Midbrain (tissue), 1 donor: ENCODE data around the gene MYMX.
"Not testable (repeated sequence)": the region's sequence is repeated elsewhere in the genome, so short reads cannot be mapped to it uniquely, and the experiment has no call there.

ENCODE experiments used
- DNase-seq: peaks from one replicate; lab custom pipeline; 2025; lab: John Stamatoyannopoulos, UW

The MYMX gene

GRCh38 chr6:44219815-44220784, 3.4 kb downstream of the MYMX start:
- no peak for DNase-seq

GRCh38 chr6:44220913-44221290, 4.2 kb downstream of the MYMX start:
- no peak for DNase-seq

- DNase-seq, result peak; percentile 77
Measured at GRCh38 chr6:44221291-44221960, 4.7 kb downstream of the MYMX start.

- peak; percentile 77 for DNase-seq
Measured at GRCh38 chr6:44221961-44222335, 5.2 kb downstream of the MYMX start.

GRCh38 chr6:44222486-44223318, 6.0 kb downstream of the MYMX start:
- DNase-seq, result no peak

- DNase-seq, result peak; percentile 60
Measured at GRCh38 chr6:44223319-44224028, 6.7 kb downstream of the MYMX start, which contains the start of gene SLC29A1. Gene SLC29A1 (plus strand): TSS chr6:44223595. CDS start chr6:44227314, 3,719 bp downstream.

GRCh38 chr6:44224029-44224964, 7.6 kb downstream of the MYMX start:
- DNase-seq, result no peak

- DNase-seq, result no peak
Measured at GRCh38 chr6:44224965-44225305, 8.2 kb downstream of the MYMX start.

- DNase-seq, result no peak
Measured at GRCh38 chr6:44225579-44226325, 9.0 kb downstream of the MYMX start.

GRCh38 chr6:44226368-44227147, 9.8 kb downstream of the MYMX start:
- DNase-seq, result no peak

GRCh38 chr6:44227148-44227793, 10.5 kb downstream of the MYMX start:
- no peak for DNase-seq

GRCh38 chr6:44228031-44228430, 11.3 kb downstream of the MYMX start:
- DNase-seq, result no peak

GRCh38 chr6:44228433-44228832, 11.7 kb downstream of the MYMX start:
- no peak for DNase-seq

GRCh38 chr6:44228836-44229235, 12.1 kb downstream of the MYMX start:
- no peak for DNase-seq

GRCh38 chr6:44229376-44230033, 12.8 kb downstream of the MYMX start:
- DNase-seq, result no peak

- DNase-seq, result no peak
Measured at GRCh38 chr6:44230034-44230675, 13.4 kb downstream of the MYMX start.

- DNase-seq, result not testable (repeated sequence)
Measured at GRCh38 chr6:44231426-44231825, 14.7 kb downstream of the MYMX start.
